Activated naive CD8-positive, alpha-beta T cell treated with anti-CD3 and anti-CD28 coated beads, Interleukin-2, amount 50 U/mL, for 24 hours (primary cell): ENCODE measurements around the gene CDS2.

Experiments
- ATAC-seq: fragments of 150-1000 bp; cut with Tn5 transposase; one replicate; pipeline ENCODE4 v1.10.0; 2021
- DNase-seq: peaks from one replicate; pipeline ENCODE4 v3.0.0; 2021
- H3K27ac Mint-ChIP-seq: one replicate; pipeline ENCODE4 v1.8.0; 2021; ENCODE audit warnings: mild to moderate bottlenecking, mixed read lengths
- H3K27me3 Mint-ChIP-seq: one replicate; pipeline ENCODE4 v1.8.0; 2021; ENCODE audit warnings: mixed read lengths
- H3K36me3 Mint-ChIP-seq: one replicate; pipeline ENCODE4 v1.8.0; 2021; ENCODE audit warnings: low read depth, mixed read lengths
- H3K4me1 Mint-ChIP-seq: one replicate; pipeline ENCODE4 v1.8.0; 2021; ENCODE audit warnings: mixed read lengths
- H3K4me3 Mint-ChIP-seq: one replicate; pipeline ENCODE4 v1.8.0; 2021; ENCODE audit warnings: mild to moderate bottlenecking, moderate library complexity, mixed read lengths
- H3K9me3 Mint-ChIP-seq: one replicate; pipeline ENCODE4 v1.8.0; 2021; ENCODE audit warnings: mixed read lengths

CDS2 gene

GRCh38 chr20:5172903-5173463 lies 46.2 kb downstream of the CDS2 start:
- Mint-ChIP-seq H3K9me3 (no peaks in the 10 kb centered on the region), H3K27me3 (no peaks in the 10 kb centered on the region), H3K27ac (no peak overlapping the region), H3K4me3 (no peak overlapping the region), H3K4me1 (peaks cover 32% of the 10 kb centered on the region), H3K36me3 (peaks cover 8% of the 10 kb centered on the region)
- DNase-seq (no peak), ATAC-seq (no peak)

GRCh38 chr20:5173751-5174150 lies 46.9 kb downstream of the CDS2 start:
- no peak for ATAC-seq
- no peak for DNase-seq
- H3K27ac Mint-ChIP-seq = peak overlapping the region; percentile 18
- H3K4me3 Mint-ChIP-seq = no peak overlapping the region
- H3K9me3 Mint-ChIP-seq = no peaks in the 10 kb centered on the region
- H3K27me3 Mint-ChIP-seq = no peaks in the 10 kb centered on the region
- H3K36me3 Mint-ChIP-seq = peaks cover 14% of the 10 kb centered on the region
- H3K4me1 Mint-ChIP-seq = peaks cover 25% of the 10 kb centered on the region

GRCh38 chr20:5177071-5177470 lies 50.3 kb downstream of the CDS2 start:
- Mint-ChIP-seq H3K36me3 (peaks cover 19% of the 10 kb centered on the region), H3K27ac (no peak overlapping the region), H3K27me3 (no peaks in the 10 kb centered on the region), H3K9me3 (no peaks in the 10 kb centered on the region), H3K4me3 (no peak overlapping the region), H3K4me1 (peaks cover 3% of the 10 kb centered on the region)
- DNase-seq = no peak
- no peak for ATAC-seq

- H3K4me1 Mint-ChIP-seq = no peaks in the 10 kb centered on the region
- H3K27ac Mint-ChIP-seq = peak overlapping the region; percentile 6
- no peaks in the 10 kb centered on the region for H3K9me3 Mint-ChIP-seq
- H3K27me3 Mint-ChIP-seq = no peaks in the 10 kb centered on the region
- H3K4me3 Mint-ChIP-seq = no peak overlapping the region
- no peak for DNase-seq
- ATAC-seq = no peak
- H3K36me3 Mint-ChIP-seq = peaks cover 19% of the 10 kb centered on the region
Observed at GRCh38 chr20:5178046-5178445, 51.2 kb downstream of the CDS2 start.

- no peak overlapping the region for H3K27ac Mint-ChIP-seq
- no peaks in the 10 kb centered on the region for H3K27me3 Mint-ChIP-seq
- H3K9me3 Mint-ChIP-seq = no peaks in the 10 kb centered on the region
- H3K4me3 Mint-ChIP-seq = no peak overlapping the region
- H3K4me1 Mint-ChIP-seq = peaks cover 1% of the 10 kb centered on the region
- no peak for DNase-seq
- peaks cover 12% of the 10 kb centered on the region for H3K36me3 Mint-ChIP-seq
- ATAC-seq = no peak
Observed at GRCh38 chr20:5180421-5180820, 53.6 kb downstream of the CDS2 start.

- peaks cover 12% of the 10 kb centered on the region for H3K36me3 Mint-ChIP-seq
- ATAC-seq (no peak), DNase-seq (no peak)
- no peaks in the 10 kb centered on the region for H3K27me3 Mint-ChIP-seq
- H3K4me3 Mint-ChIP-seq = no peak overlapping the region
- no peaks in the 10 kb centered on the region for H3K9me3 Mint-ChIP-seq
- peaks cover 1% of the 10 kb centered on the region for H3K4me1 Mint-ChIP-seq
- no peak overlapping the region for H3K27ac Mint-ChIP-seq
Observed at GRCh38 chr20:5180933-5181332, 54.1 kb downstream of the CDS2 start.

- Mint-ChIP-seq H3K9me3 (no peaks in the 10 kb centered on the region), H3K27me3 (no peaks in the 10 kb centered on the region), H3K4me1 (peaks cover 1% of the 10 kb centered on the region), H3K27ac (no peak overlapping the region), H3K4me3 (no peak overlapping the region), H3K36me3 (peaks cover 12% of the 10 kb centered on the region)
- no peak for ATAC-seq
- no peak for DNase-seq
Observed at GRCh38 chr20:5181492-5181891, 54.7 kb downstream of the CDS2 start.

GRCh38 chr20:5181958-5182357 lies 55.1 kb downstream of the CDS2 start:
- Mint-ChIP-seq H3K27ac (no peak overlapping the region), H3K4me3 (no peak overlapping the region), H3K36me3 (peaks cover 13% of the 10 kb centered on the region), H3K27me3 (no peaks in the 10 kb centered on the region), H3K4me1 (peaks cover 5% of the 10 kb centered on the region), H3K9me3 (no peaks in the 10 kb centered on the region)
- no peak for ATAC-seq
- DNase-seq = no peak

DNA sequence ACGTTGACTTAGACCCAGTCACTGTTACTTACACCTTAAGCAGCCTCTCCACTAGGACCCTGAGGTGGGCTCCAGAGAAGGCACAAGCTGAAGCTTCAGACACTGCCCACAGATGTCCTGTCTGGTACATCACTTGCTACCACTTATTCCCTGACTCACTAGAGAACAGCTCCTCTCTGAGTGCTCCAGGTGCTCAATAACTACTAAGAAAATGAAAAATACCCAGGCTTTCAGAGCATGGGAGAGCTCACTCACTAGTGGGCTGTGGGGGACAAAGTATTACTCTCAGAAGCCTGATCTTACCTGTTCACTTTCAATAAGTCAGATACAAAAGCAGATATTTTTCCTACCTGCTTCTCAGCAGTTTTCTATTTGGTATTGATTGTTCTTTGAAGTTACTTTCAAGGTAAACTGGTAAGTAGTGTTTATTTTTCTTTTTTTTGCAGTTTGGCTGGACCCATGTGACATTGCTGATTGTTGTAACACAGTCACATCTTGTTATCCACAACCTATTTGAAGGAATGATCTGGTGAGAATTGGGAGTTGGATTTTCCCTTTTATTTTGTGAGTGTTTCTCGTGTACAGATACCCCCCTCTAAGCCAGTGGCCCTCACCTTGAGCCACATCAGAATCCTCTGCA lies 55.9 kb downstream of the CDS2 start:
- ATAC-seq (no peak), DNase-seq (no peak)
- H3K9me3 Mint-ChIP-seq = no peaks in the 10 kb centered on the region
- H3K27ac Mint-ChIP-seq = no peak overlapping the region
- no peak overlapping the region for H3K4me3 Mint-ChIP-seq
- peaks cover 7% of the 10 kb centered on the region for H3K4me1 Mint-ChIP-seq
- peaks cover 13% of the 10 kb centered on the region for H3K36me3 Mint-ChIP-seq
- H3K27me3 Mint-ChIP-seq = no peaks in the 10 kb centered on the region

DNA sequence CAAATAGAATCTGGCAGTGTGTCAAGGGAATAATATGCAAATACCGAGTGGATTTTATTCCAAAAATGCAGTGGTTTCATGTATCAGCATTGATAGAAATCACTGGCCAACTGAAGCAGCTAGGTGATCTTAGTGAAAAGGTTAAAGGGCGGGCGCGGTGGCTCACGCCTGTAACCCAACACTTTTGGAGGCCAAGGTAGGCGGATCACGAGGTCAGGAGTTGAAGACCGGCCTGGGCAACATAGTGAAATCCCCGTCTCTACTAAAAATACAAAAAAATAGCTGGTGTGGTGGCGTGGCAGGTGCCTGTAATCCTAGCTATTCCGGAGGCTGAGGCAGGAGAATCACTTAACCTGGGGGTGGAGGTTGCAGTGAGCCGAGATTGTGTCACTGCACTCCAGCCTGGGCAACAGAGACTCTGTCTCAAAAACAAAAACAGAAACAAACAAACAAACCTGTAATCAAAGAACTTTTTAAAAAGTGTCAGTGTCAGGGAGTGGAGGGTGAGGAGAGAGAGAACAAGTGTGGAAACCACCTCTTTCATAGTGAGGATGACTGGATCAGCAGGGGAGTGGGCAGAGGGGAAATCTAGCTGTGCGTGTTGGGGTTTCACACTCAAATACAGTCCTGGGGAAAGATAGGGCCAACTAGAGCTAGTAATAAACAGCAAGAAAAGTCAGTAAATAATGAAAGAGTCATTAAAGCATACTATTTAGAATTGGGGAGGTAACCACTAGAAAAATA lies 57.1 kb downstream of the CDS2 start:
- peak overlapping the region; percentile 20 for H3K27ac Mint-ChIP-seq
- no peak for DNase-seq
- H3K4me1 Mint-ChIP-seq = peaks cover 7% of the 10 kb centered on the region
- no peaks in the 10 kb centered on the region for H3K9me3 Mint-ChIP-seq
- H3K36me3 Mint-ChIP-seq = peaks cover 7% of the 10 kb centered on the region
- no peak for ATAC-seq
- H3K27me3 Mint-ChIP-seq = no peaks in the 10 kb centered on the region
- H3K4me3 Mint-ChIP-seq = no peak overlapping the region

DNA sequence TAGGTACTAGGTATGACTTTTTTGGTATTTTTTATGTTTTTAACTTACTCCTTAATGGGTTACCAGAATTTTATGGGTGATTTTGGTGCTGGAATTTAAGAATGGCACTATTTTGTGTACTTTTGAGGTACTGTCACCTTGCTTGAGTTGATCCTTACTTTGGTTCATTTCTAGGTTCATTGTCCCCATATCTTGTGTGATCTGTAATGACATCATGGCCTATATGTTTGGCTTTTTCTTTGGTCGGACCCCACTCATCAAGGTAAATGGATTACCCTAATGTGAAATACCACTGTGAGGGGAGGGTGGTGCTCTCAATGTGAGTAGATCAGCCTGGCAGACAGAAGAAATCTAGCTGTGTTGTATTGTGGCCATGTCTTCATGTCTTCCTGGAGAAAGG lies 57.9 kb downstream of the CDS2 start:
- Mint-ChIP-seq H3K9me3 (no peaks in the 10 kb centered on the region), H3K4me1 (peaks cover 7% of the 10 kb centered on the region), H3K4me3 (no peak overlapping the region), H3K36me3 (peaks cover 5% of the 10 kb centered on the region), H3K27ac (peak overlapping the region; percentile 37), H3K27me3 (no peaks in the 10 kb centered on the region)
- no peak for DNase-seq
- ATAC-seq = no peak

DNA sequence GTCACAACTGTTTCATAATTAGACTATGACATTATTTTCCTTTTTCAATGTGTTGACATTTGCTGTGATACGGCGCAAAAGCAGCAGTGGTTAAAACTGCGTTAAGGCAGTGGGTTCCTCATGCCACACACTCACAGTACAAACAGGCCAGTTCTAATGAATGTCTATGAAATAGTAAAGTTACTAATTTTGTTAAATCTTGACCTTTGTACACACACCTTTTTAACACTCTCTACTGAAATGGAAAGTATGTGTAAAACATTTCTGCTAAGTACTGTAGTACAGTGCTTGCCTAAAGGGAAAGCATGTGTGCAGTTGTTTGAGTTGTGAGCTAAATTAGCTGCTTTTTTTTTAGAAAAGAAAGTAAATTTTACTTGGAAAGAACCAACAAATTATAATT lies 60.3 kb downstream of the CDS2 start:
- ATAC-seq (peak; percentile 62), DNase-seq (no peak)
- Mint-ChIP-seq H3K27ac (peak overlapping the region; percentile 71), H3K9me3 (no peaks in the 10 kb centered on the region), H3K4me1 (peaks cover 7% of the 10 kb centered on the region), H3K27me3 (no peaks in the 10 kb centered on the region), H3K4me3 (no peak overlapping the region), H3K36me3 (peaks cover 4% of the 10 kb centered on the region)

- H3K4me1 Mint-ChIP-seq = peaks cover 14% of the 10 kb centered on the region
- H3K27ac Mint-ChIP-seq = no peak overlapping the region
- ATAC-seq (no peak), DNase-seq (no peak)
- peaks cover 4% of the 10 kb centered on the region for H3K36me3 Mint-ChIP-seq
- H3K4me3 Mint-ChIP-seq = no peak overlapping the region
- no peaks in the 10 kb centered on the region for H3K27me3 Mint-ChIP-seq
- no peaks in the 10 kb centered on the region for H3K9me3 Mint-ChIP-seq
Observed at GRCh38 chr20:5188736-5189135, 61.9 kb downstream of the CDS2 start.

GRCh38 chr20:5189917-5190316 lies 63.1 kb downstream of the CDS2 start:
- H3K27ac Mint-ChIP-seq = peak overlapping the region; percentile 52

GRCh38 chr20:5190444-5190843 lies 63.6 kb downstream of the CDS2 start:
- H3K4me1 Mint-ChIP-seq = peaks cover 12% of the 10 kb centered on the region
- no peaks in the 10 kb centered on the region for H3K9me3 Mint-ChIP-seq
- H3K27ac Mint-ChIP-seq = peak overlapping the region; percentile 52
- no peak for DNase-seq
- H3K27me3 Mint-ChIP-seq = no peaks in the 10 kb centered on the region
- no peak overlapping the region for H3K4me3 Mint-ChIP-seq
- ATAC-seq = no peak
- H3K36me3 Mint-ChIP-seq = peaks cover 4% of the 10 kb centered on the region

More at GRCh38 chr20:5189917-5190316, 63.1 kb downstream of the CDS2 start:
- Mint-ChIP-seq H3K27me3 (no peaks in the 10 kb centered on the region), H3K4me1 (peaks cover 12% of the 10 kb centered on the region), H3K4me3 (no peak overlapping the region), H3K9me3 (no peaks in the 10 kb centered on the region), H3K36me3 (peaks cover 4% of the 10 kb centered on the region)
- DNase-seq = no peak
- no peak for ATAC-seq
